Suprapubic skin (tissue), 4 donors: Measurements from ENCODE around the gene TMCC1. TPM values are rescaled to one million over a fixed set of nuclear protein-coding genes. Genes with fewer than 3 reads are reported as not detected.

ENCODE experiments used
- DNase-seq, 2 donors: peaks; one replicate each; pipeline ENCODE4 v3.0.0-alpha.2; 2019; ENCODE audit warnings: low spot score in 2 of 2
- H3K27ac ChIP-seq: fragments of 200-600 bp; sonication (generic); one replicate; pipeline ENCODE4 v1.5.1; 2019
- H3K27me3 ChIP-seq: fragments of 200-600 bp; sonication (generic); one replicate; pipeline ENCODE4 v1.5.1; 2019
- H3K36me3 ChIP-seq: fragments of 200-600 bp; sonication (generic); one replicate; pipeline ENCODE4 v1.5.1; 2019
- H3K4me1 ChIP-seq: fragments of 200-600 bp; sonication (generic); one replicate; pipeline ENCODE4 v1.5.1; 2019
- H3K4me3 ChIP-seq: fragments of 200-600 bp; sonication (generic); one replicate; pipeline ENCODE4 v1.5.1; 2019; ENCODE audit warnings: mild to moderate bottlenecking
- H3K9me3 ChIP-seq: fragments of 200-600 bp; sonication (generic); one replicate; pipeline ENCODE4 v1.5.1; 2019
- CTCF ChIP-seq, 2 donors: fragments of 200-600 bp in 1 of 2; fragments of 450-650 bp in 1 of 2; sonication (generic) in 1 of 2; IDR thresholded peaks; one replicate each; pipeline ENCODE4 v1.5.1; 2016 to 2019; ENCODE audit warnings: antibody characterized with exemption in 2 of 2, mild to moderate bottlenecking in 1 of 2, moderate library complexity in 1 of 2
- EP300 ChIP-seq: sonication (generic); formaldehyde crosslinking; IDR thresholded peaks from one replicate; pipeline ENCODE4 v1.6.1; 2017; ENCODE audit warnings: antibody characterized with exemption
- POLR2A ChIP-seq, 2 donors: fragments of 450-650 bp; IDR thresholded peaks; one replicate each; pipeline ENCODE4 v1.6.1; 2017; ENCODE audit warnings: antibody characterized with exemption in 2 of 2, mild to moderate bottlenecking in 2 of 2, moderate library complexity in 2 of 2
- POLR2AphosphoS5 ChIP-seq, 3 donors: sonication (generic); formaldehyde crosslinking; IDR thresholded peaks; one replicate each; pipeline ENCODE4 v1.6.1; 2017; ENCODE audit warnings: antibody characterized with exemption in 3 of 3
- WGBS: methylation state at CpG from one replicate; pipeline ENCODE4 v1.1.5; 2018; 5-methylcytosine and 5-hydroxymethylcytosine counted together
- total RNA-seq, 4 donors: library from RNA; depleted of rRNA; stranded (reverse); fragments of >200 nt; gene quantifications; one replicate each; pipeline ENCODE4 v1.1.0, GENCODE V29; 2016

The TMCC1 gene
- total RNA-seq, 4 donors from 2014 or later: 14.6 to 26.4 (median 22.4) TPM

- Histone ChIP-seq H3K27ac (no peak overlapping the region), H3K4me1 (no peaks in the 10 kb centered on the region), H3K4me3 (no peak overlapping the region), H3K9me3 (no peaks in the 10 kb centered on the region), H3K27me3 (no peaks in the 10 kb centered on the region), H3K36me3 (no peaks in the 10 kb centered on the region)
- WGBS: 88% methylated on average over 2 of the region's 2 CpGs
- TF ChIP-seq POLR2AphosphoS5 (IDR thresholded peaks at IDR 0.05) (no peak), CTCF (IDR thresholded peaks at IDR 0.05) (no peak), POLR2A (IDR thresholded peaks at IDR 0.05) (no peak), EP300 (no peak)
- DNase-seq: no peak
Measured at GRCh38 chr3:129775870-129776269, 117.6 kb downstream of the TMCC1 start.

GRCh38 chr3:129773691-129774663, 119.5 kb downstream of the TMCC1 start:
- Histone ChIP-seq H3K9me3 (no peaks in the 10 kb centered on the region), H3K4me1 (no peaks in the 10 kb centered on the region), H3K27me3 (no peaks in the 10 kb centered on the region), H3K36me3 (no peaks in the 10 kb centered on the region), H3K4me3 (no peak overlapping the region), H3K27ac (no peak overlapping the region)
- DNase-seq: no peak
- no peak for TF ChIP-seq CTCF (IDR thresholded peaks at IDR 0.05)
- TF ChIP-seq POLR2AphosphoS5 (IDR thresholded peaks at IDR 0.05): no peak
- no peak for TF ChIP-seq POLR2A (IDR thresholded peaks at IDR 0.05)
- TF ChIP-seq EP300: no peak

- 97% methylated on average over 3 of the region's 3 CpGs for WGBS
- no peak overlapping the region for H3K27ac ChIP-seq
- no peaks in the 10 kb centered on the region for H3K36me3 ChIP-seq
- H3K9me3 ChIP-seq: no peaks in the 10 kb centered on the region
- H3K4me3 ChIP-seq: no peak overlapping the region
- no peaks in the 10 kb centered on the region for H3K27me3 ChIP-seq
- no peak for DNase-seq
- no peaks in the 10 kb centered on the region for H3K4me1 ChIP-seq
- no peak for TF ChIP-seq EP300
- no peak for TF ChIP-seq POLR2AphosphoS5 (IDR thresholded peaks at IDR 0.05)
- TF ChIP-seq POLR2A (IDR thresholded peaks at IDR 0.05): no peak
- TF ChIP-seq CTCF (IDR thresholded peaks at IDR 0.05): no peak
Measured at GRCh38 chr3:129770604-129771003, 122.9 kb downstream of the TMCC1 start.

GRCh38 chr3:129769616-129770015, 123.9 kb downstream of the TMCC1 start:
- no peak overlapping the region for H3K4me3 ChIP-seq
- TF ChIP-seq POLR2A (IDR thresholded peaks at IDR 0.05) (no peak), POLR2AphosphoS5 (IDR thresholded peaks at IDR 0.05) (no peak), CTCF (IDR thresholded peaks at IDR 0.05) (no peak), EP300 (no peak)
- WGBS: 86% methylated on average over 3 of the region's 3 CpGs
- H3K4me1 ChIP-seq: no peaks in the 10 kb centered on the region
- no peak for DNase-seq
- no peaks in the 10 kb centered on the region for H3K9me3 ChIP-seq
- H3K27me3 ChIP-seq: no peaks in the 10 kb centered on the region
- H3K36me3 ChIP-seq: no peaks in the 10 kb centered on the region
- no peak overlapping the region for H3K27ac ChIP-seq

- Histone ChIP-seq H3K4me1 (no peaks in the 10 kb centered on the region), H3K4me3 (no peak overlapping the region), H3K27ac (no peak overlapping the region), H3K36me3 (no peaks in the 10 kb centered on the region), H3K27me3 (no peaks in the 10 kb centered on the region), H3K9me3 (no peaks in the 10 kb centered on the region)
- 76% methylated on average over 1 of the region's 1 CpG for WGBS
- no peak for DNase-seq
- no peak for TF ChIP-seq EP300
Measured at GRCh38 chr3:129768728-129769127, 124.8 kb downstream of the TMCC1 start.
